H1 (cell line): Measurements from ENCODE around the gene NME7. TPM values are rescaled to one million over a fixed set of nuclear protein-coding genes. Genes with fewer than 3 reads are reported as not detected.

Experiments
- CTCF ChIA-PET: fragments of 300-600 bp; sonication (Branson Sonifier 250); formaldehyde crosslinking; loops from one replicate; lab custom pipeline; 2021; ENCODE audit not compliant: partially characterized antibody; lab: Charles Lee
- POLR2A ChIA-PET: fragments of 300-600 bp; sonication (Branson Sonifier 250); formaldehyde crosslinking; loops from one replicate; lab custom pipeline; 2021; ENCODE audit warnings: inconsistent platforms; ENCODE audit not compliant: partially characterized antibody; lab: Charles Lee
- DNase-seq, 2 experiments: peaks; one replicate each; pipeline versions ENCODE4 v3.0.0 to v3.0.0-alpha.2; 2010 to 2022; ENCODE audit warnings: low spot score in 2 of 2, low read depth in 1 of 2, mixed read lengths in 1 of 2
- FAIRE-seq: peaks from 2 replicates; lab custom pipeline; 2011; peaks lifted over from hg19 to GRCh38; lab: Jason Lieb, UNC
- H2AFZ ChIP-seq: 2 replicates; pipeline ENCODE4 v1.8.1; 2012; ENCODE audit warnings: low read length, inconsistent platforms
- H2AK5ac ChIP-seq: 2 replicates; pipeline ENCODE4 v1.6.1; 2013; ENCODE audit warnings: low read depth, low read length
- H2BK120ac ChIP-seq: replicated peaks from 2 replicates; pipeline ENCODE3; 2013; ENCODE audit warnings: low read depth, low read length, inconsistent platforms
- H2BK12ac ChIP-seq: 2 replicates; pipeline ENCODE4 v1.6.1; 2013; ENCODE audit warnings: low read depth, low read length
- H2BK15ac ChIP-seq: 2 replicates; pipeline ENCODE4 v1.6.1; 2013; ENCODE audit warnings: low read length
- H2BK20ac ChIP-seq: 2 replicates; pipeline ENCODE4 v1.6.1; 2013; ENCODE audit warnings: low read length
- H2BK5ac ChIP-seq: 2 replicates; pipeline ENCODE4 v1.6.1; 2013; ENCODE audit warnings: low read depth, low read length
- H3K14ac ChIP-seq: 2 replicates; pipeline ENCODE4 v1.6.1; 2013; ENCODE audit warnings: inconsistent platforms; ENCODE audit not compliant: insufficient read length
- H3K18ac ChIP-seq: 2 replicates; pipeline ENCODE4 v1.6.1; 2013; ENCODE audit warnings: low read length; ENCODE audit errors: extremely low read depth
- H3K23ac ChIP-seq: 2 replicates; pipeline ENCODE4 v1.6.1; 2013; ENCODE audit warnings: inconsistent platforms; ENCODE audit not compliant: insufficient read length
- H3K23me2 ChIP-seq: 2 replicates; pipeline ENCODE4 v1.6.1; 2013; ENCODE audit warnings: low read depth, low read length
- H3K27ac ChIP-seq: 2 replicates; pipeline ENCODE4 v1.6.1; 2011; ENCODE audit warnings: low read depth, low read length, inconsistent platforms
- H3K27me3 ChIP-seq, 4 experiments: replicated peaks in 1 of 4; 1 replicate in 1 of 4; 2 replicates in 3 of 4; pipeline versions ENCODE4 v1.6.1 to v1.8.1; 2011 to 2013; ENCODE audit warnings: low read length in 3 of 4, mild to moderate bottlenecking in 3 of 4, inconsistent platforms in 2 of 4, mixed read lengths in 2 of 4, moderate library complexity in 1 of 4; ENCODE audit not compliant: control insufficient read depth in 3 of 4, insufficient read depth in 3 of 4; ENCODE audit errors: extremely low read depth in 1 of 4
- H3K36me3 ChIP-seq, 4 experiments: 2 replicates each; pipeline versions ENCODE4 v1.6.1 to v1.8.1; 2011 to 2013; ENCODE audit warnings: mild to moderate bottlenecking in 4 of 4, low read length in 3 of 4, moderate library complexity in 2 of 4, control low read depth in 1 of 4, inconsistent platforms in 1 of 4; ENCODE audit not compliant: insufficient read depth in 4 of 4, control insufficient read depth in 2 of 4
- H3K4ac ChIP-seq: replicated peaks from 2 replicates; pipeline ENCODE3; 2013; ENCODE audit warnings: low read length, low read depth, mixed read lengths, inconsistent platforms; ENCODE audit not compliant: insufficient read length
- H3K4me1 ChIP-seq, 4 experiments: replicated peaks in 1 of 4; 1 replicate in 1 of 4; 2 replicates in 3 of 4; pipeline versions ENCODE4 v1.6.1 to v1.8.1; 2011 to 2013; ENCODE audit warnings: low read length in 3 of 4, inconsistent platforms in 2 of 4, mixed read lengths in 1 of 4; ENCODE audit not compliant: insufficient read depth in 4 of 4, control insufficient read depth in 3 of 4
- H3K4me2 ChIP-seq, 2 experiments: 2 replicates each; pipeline versions ENCODE4 v1.6.1 to v1.8.1; 2011 to 2013; ENCODE audit warnings: low read depth in 2 of 2, low read length in 2 of 2, control low read depth in 1 of 2, inconsistent platforms in 1 of 2, mild to moderate bottlenecking in 1 of 2; ENCODE audit not compliant: insufficient read depth in 1 of 2
- H3K4me3 ChIP-seq, 4 experiments: fragments of 200-600, 300-600 bp in 1 of 4; sonication (generic), shearing (Covaris generic), sonication (Bioruptor Twin) in 1 of 4; 2 replicates each; pipeline versions ENCODE4 v1.5.1 to v1.8.1; 2011 to 2016; ENCODE audit warnings: low read length in 4 of 4, low read depth in 3 of 4, control low read depth in 2 of 4, inconsistent platforms in 2 of 4, mild to moderate bottlenecking in 2 of 4, mixed read lengths in 1 of 4, moderate library complexity in 1 of 4; ENCODE audit not compliant: insufficient read depth in 2 of 4; ENCODE audit errors: extremely low read depth in 1 of 4
- H3K56ac ChIP-seq: replicated peaks from 2 replicates; pipeline ENCODE3; 2013; ENCODE audit warnings: low read depth, mild to moderate bottlenecking, mixed read lengths, low read length, inconsistent platforms; ENCODE audit not compliant: insufficient read length
- H3K79me1 ChIP-seq: 2 replicates; pipeline ENCODE4 v1.6.1; 2013; ENCODE audit warnings: low read depth, low read length, control low read depth
- H3K79me2 ChIP-seq, 2 experiments: 2 replicates each; pipeline versions ENCODE4 v1.6.1 to v1.8.1; 2012 to 2013; ENCODE audit warnings: low read length in 2 of 2, mild to moderate bottlenecking in 2 of 2, inconsistent platforms in 1 of 2; ENCODE audit not compliant: insufficient read depth in 2 of 2, control insufficient read depth in 1 of 2
- H3K9ac ChIP-seq, 4 experiments: replicated peaks in 1 of 4; 1 replicate in 1 of 4; 2 replicates in 3 of 4; pipeline versions ENCODE4 v1.6.1 to v1.8.1; 2011 to 2013; ENCODE audit warnings: low read depth in 3 of 4, low read length in 3 of 4, control low read depth in 2 of 4, mild to moderate bottlenecking in 2 of 4, moderate library complexity in 2 of 4, inconsistent platforms in 1 of 4; ENCODE audit errors: extremely low read depth in 1 of 4
- H3K9me3 ChIP-seq, 2 experiments: 2 replicates each; pipeline versions ENCODE4 v1.6.1 to v1.8.1; 2012 to 2013; ENCODE audit warnings: mild to moderate bottlenecking in 2 of 2, moderate library complexity in 2 of 2, control low read depth in 1 of 2, inconsistent platforms in 1 of 2, low read depth in 1 of 2, low read length in 1 of 2, mixed read lengths in 1 of 2; ENCODE audit not compliant: insufficient read depth in 2 of 2
- H4K20me1 ChIP-seq, 2 experiments: replicated peaks in 1 of 2; 2 replicates each; pipeline versions ENCODE3 to v1.8.1; 2011 to 2013; ENCODE audit warnings: inconsistent platforms in 2 of 2, low read length in 2 of 2, mild to moderate bottlenecking in 1 of 2; ENCODE audit not compliant: insufficient read depth in 2 of 2, control insufficient read depth in 1 of 2
- H4K5ac ChIP-seq: 2 replicates; pipeline ENCODE4 v1.6.1; 2013; ENCODE audit warnings: low read length, low read depth, mixed read lengths, inconsistent platforms; ENCODE audit not compliant: insufficient read length
- H4K8ac ChIP-seq: 2 replicates; pipeline ENCODE4 v1.8.0; 2013; ENCODE audit warnings: mild to moderate bottlenecking, moderate library complexity, low read length, inconsistent platforms; ENCODE audit not compliant: insufficient read depth; ENCODE audit errors: extremely low read depth
- H4K91ac ChIP-seq: replicated peaks from 2 replicates; pipeline ENCODE3; 2013; ENCODE audit warnings: low read length, mixed read lengths, inconsistent platforms; ENCODE audit not compliant: insufficient read length
- GTF2F1 ChIP-seq: IDR thresholded peaks from 2 replicates; pipeline ENCODE4 v1.6.1; 2012; ENCODE audit warnings: low read depth, low read length, improper control_type of control experiment, borderline replicate concordance
- KDM5A ChIP-seq: fragments of 200-600 bp; IDR thresholded peaks from 2 replicates; pipeline ENCODE4 v1.7.1; 2012; ENCODE audit warnings: mild to moderate bottlenecking, low read length, inconsistent platforms, mixed read lengths
- POLR2A ChIP-seq, 2 experiments: IDR thresholded peaks; 1 replicate in 1 of 2; 2 replicates in 1 of 2; pipeline ENCODE4 v1.6.1; 2011; ENCODE audit warnings: low read depth in 2 of 2, low read length in 2 of 2, mild to moderate bottlenecking in 2 of 2; ENCODE audit errors: control extremely low read depth in 1 of 2
- SRF ChIP-seq: IDR thresholded peaks from 2 replicates; pipeline ENCODE4 v1.6.1; 2011; ENCODE audit warnings: mild to moderate bottlenecking, low read depth, low read length, moderate library complexity
- TBP ChIP-seq: IDR thresholded peaks from 2 replicates; pipeline ENCODE4 v1.6.1; 2011; ENCODE audit warnings: low read depth, low read length, improper control_type of control experiment
- YY1 ChIP-seq: IDR thresholded peaks from 2 replicates; pipeline ENCODE4 v1.6.1; 2011; ENCODE audit warnings: low read depth, mild to moderate bottlenecking, low read length
- WGBS, 2 experiments: shearing (Covaris generic) in 1 of 2; methylation state at CpG; one replicate each; pipeline versions ENCODE4 v1.1.6 to v1.1.7; 2013 to 2015; ENCODE audit warnings: low lambda C conversion rate in 2 of 2, mixed read lengths in 2 of 2, inconsistent platforms in 1 of 2, low coverage in 1 of 2, missing lambda C conversion rate in 1 of 2; ENCODE audit not compliant: insufficient replicate concordance in 2 of 2, insufficient coverage in 1 of 2, insufficient read length in 1 of 2; ENCODE audit errors: extremely low coverage in 1 of 2, missing lambda C conversion rate in 1 of 2; 5-methylcytosine and 5-hydroxymethylcytosine counted together
- polyA plus RNA-seq, 7 experiments: library from polyadenylated mRNA; depleted of rRNA in 3 of 7; stranded (reverse) in 5 of 7; unstranded in 2 of 7; fragments of >200 nt in 5 of 7; fragments of 200-250 nt in 2 of 7; gene quantifications; 1 replicate in 5 of 7; 2 replicates in 1 of 7; 4 replicates in 1 of 7; pipeline versions ENCODE4 v1.2.1 to v1.2.3, GENCODE V29; 2011 to 2013; ENCODE audit warnings: missing spikeins in 2 of 7, mixed read lengths in 2 of 7
- total RNA-seq: library from RNA; stranded (reverse); fragmentation: NEBNext Ultra II Directional; extraction: Animal tissue kit (Norgen Biotek cat#: 25700); gene quantifications from 2 replicates; pipeline ENCODE4 v1.2.1, GENCODE V29; 2021

Gene NME7
- total and polyA plus RNA-seq, 2 of the 8 experiments (the other 6 are each of a cell fraction or from before 2014, with no cell fraction given): 11.6 to 28.5 TPM

DNA sequence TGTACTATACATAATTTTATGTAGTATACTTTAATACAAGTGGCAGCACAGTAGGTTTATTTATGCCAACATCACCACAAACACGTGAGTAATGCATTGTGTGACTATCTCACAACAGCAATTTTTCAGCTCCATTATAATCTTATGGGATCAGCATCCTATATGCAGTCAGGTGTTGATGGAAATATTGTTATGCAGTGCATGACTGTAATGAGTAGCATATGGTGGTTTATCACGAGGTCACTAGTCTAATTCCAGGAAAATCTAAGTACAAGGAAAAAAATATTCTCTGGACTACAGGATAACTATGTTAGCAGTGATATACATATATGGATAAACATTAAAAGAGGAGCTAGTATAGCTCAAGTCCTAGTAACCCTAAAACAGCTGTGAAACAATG lies 192.1 kb downstream of the NME7 start:
- whole genome bisulfite sequencing, 2 experiments: 77% methylated on average over 2 of the region's 2 CpGs; no CpG with 5 or more reads in 1 of the 2 experiments
- no peak for DNase-seq
- Histone ChIP-seq H2BK20ac (no peak overlapping the region), H3K18ac (no peak overlapping the region), H3K4me2 (no peak overlapping the region), H3K14ac (no peak overlapping the region), H3K9me3 (no peaks in the 10 kb centered on the region), H3K27ac (no peak overlapping the region), H3K56ac (no peak overlapping the region), H3K79me2 (no peaks in the 10 kb centered on the region), H3K27me3 (no peaks in the 10 kb centered on the region), H2BK5ac (no peak overlapping the region), H3K4me1 (no peaks in the 10 kb centered on the region), H3K23me2 (no peaks in the 10 kb centered on the region), H3K4ac (no peak overlapping the region), H2AK5ac (no peak overlapping the region), H4K91ac (no peak overlapping the region), H3K79me1 (no peaks in the 10 kb centered on the region), H3K36me3 (no peaks in the 10 kb centered on the region), H4K20me1 (no peaks in the 10 kb centered on the region), H2BK120ac (no peak overlapping the region), H3K4me3 (no peak overlapping the region), H3K23ac (no peak overlapping the region), H4K5ac (no peak overlapping the region), H2BK12ac (no peak overlapping the region), H4K8ac (no peak overlapping the region), H2AFZ (no peak overlapping the region), H2BK15ac (no peak overlapping the region), H3K9ac (peak overlapping the region in 1 of 4 experiments; percentile 49; a peak in 1 of 7 replicates)
- FAIRE-seq: no peak
- CTCF ChIA-PET: interaction anchor here (0.9 to 1.6 kb wide), 3 partner anchors 19 to 172 kb away, joined by 3 to 4 read pairs (median 3); no protein-coding TSS in a partner anchor
- POLR2A ChIA-PET: no interaction called here
- TF ChIP-seq TBP: no peak
- TF ChIP-seq YY1: no peak
- TF ChIP-seq POLR2A (IDR thresholded peaks at IDR 0.05; ENCODE audit: control extremely low read depth in 1 of 2, low read depth in 2 of 2, low read length in 2 of 2): no peak
- TF ChIP-seq KDM5A: no peak
- TF ChIP-seq GTF2F1: no peak
- no peak for TF ChIP-seq SRF
